HEK293 (cell line): ENCODE data around the gene NOL4L.

Experiments
- CTCF ChIA-PET: fragments of 350-600 bp; formaldehyde crosslinking; extraction: SDS; loops from one replicate; lab custom pipeline; 2021; ENCODE audit warnings: antibody characterized with exemption; lab: Yijun Ruan, JAX
- POLR2A ChIA-PET: fragments of 300-600 bp; formaldehyde crosslinking; extraction: SDS; loops from one replicate; lab custom pipeline; 2020; ENCODE audit warnings: antibody characterized with exemption, inconsistent platforms; lab: Yijun Ruan, JAX
- H3K27ac ChIP-seq: fragments of 200-500 bp; sonication (Bioruptor generic); 2 replicates; pipeline ENCODE4 v1.5.1; 2014; ENCODE audit warnings: low read depth, low read length, control low read depth, inconsistent platforms; ENCODE audit errors: extremely low read depth
- H3K36me3 ChIP-seq, 2 experiments: fragments of 200-500 bp in 1 of 2; sonication (Bioruptor generic) in 1 of 2; 1 replicate in 1 of 2; 2 replicates in 1 of 2; pipeline ENCODE4 v1.5.1; 2014 to 2017; ENCODE audit warnings: inconsistent platforms in 2 of 2, low read length in 2 of 2; ENCODE audit not compliant: control insufficient read depth in 2 of 2, insufficient read depth in 1 of 2
- H3K4me1 ChIP-seq: fragments of 200-500 bp; sonication (Bioruptor generic); 2 replicates; pipeline ENCODE4 v1.5.1; 2014; ENCODE audit warnings: mild to moderate bottlenecking, low read length, inconsistent platforms; ENCODE audit not compliant: control insufficient read depth, insufficient read depth
- H3K4me3 ChIP-seq: 2 replicates; pipeline ENCODE4 v1.5.1; 2011; ENCODE audit warnings: low read depth, mild to moderate bottlenecking, control low read depth, low read length, moderate library complexity
- H3K9me3 ChIP-seq: fragments of 200-500 bp; sonication (Bioruptor generic); 2 replicates; pipeline ENCODE4 v1.5.1; 2014; ENCODE audit warnings: low read depth, low read length, inconsistent platforms; ENCODE audit not compliant: control insufficient read depth, insufficient read depth
- ELK4 ChIP-seq: IDR thresholded peaks from 2 replicates; pipeline ENCODE4 v1.6.1; 2011; ENCODE audit warnings: mild to moderate bottlenecking, low read depth, low read length, borderline replicate concordance
- GLI2 ChIP-seq: fragments of 450-650 bp; formaldehyde crosslinking; IDR thresholded peaks from 2 replicates; pipeline ENCODE4; 2017; ENCODE audit warnings: missing biosample characterization, missing genetic modification characterization, low read depth, borderline replicate concordance
- GLI4 ChIP-seq: fragments of 450-650 bp; formaldehyde crosslinking; IDR thresholded peaks from 2 replicates; pipeline ENCODE4 v1.5.1; 2016; ENCODE audit warnings: missing biosample characterization, missing genetic modification characterization
- HOXC10 ChIP-seq: sonication (generic); formaldehyde crosslinking; IDR thresholded peaks from 2 replicates; pipeline ENCODE4 v1.8.1; 2023; ENCODE audit warnings: mild to moderate bottlenecking, missing genetic modification reagents
- IKZF3 ChIP-seq: fragments of 450-650 bp; IDR thresholded peaks from 2 replicates; pipeline ENCODE4 v1.5.0; 2018; ENCODE audit warnings: missing biosample characterization, mild to moderate bottlenecking, missing genetic modification characterization, moderate library complexity
- KLF10 ChIP-seq: fragments of 450-650 bp; IDR thresholded peaks from 2 replicates; pipeline ENCODE4 v1.5.1; 2018; ENCODE audit warnings: missing biosample characterization, mild to moderate bottlenecking, missing genetic modification characterization
- OVOL3 ChIP-seq: fragments of 450-650 bp; formaldehyde crosslinking; IDR thresholded peaks from 2 replicates; pipeline ENCODE4 v1.5.1; 2016; ENCODE audit warnings: missing biosample characterization, missing genetic modification characterization
- PATZ1 ChIP-seq: fragments of 450-650 bp; formaldehyde crosslinking; IDR thresholded peaks from 2 replicates; pipeline ENCODE4 v1.5.1; 2016; ENCODE audit warnings: missing biosample characterization, missing genetic modification characterization
- REPIN1 ChIP-seq: fragments of 450-650 bp; formaldehyde crosslinking; IDR thresholded peaks from 2 replicates; pipeline ENCODE4 v1.5.1; 2017; ENCODE audit warnings: missing biosample characterization, missing genetic modification characterization, low read depth
- REST ChIP-seq: fragments of 450-650 bp; formaldehyde crosslinking; IDR thresholded peaks from 2 replicates; pipeline ENCODE4 v1.5.1; 2016; ENCODE audit warnings: missing biosample characterization, missing genetic modification characterization
- YY2 ChIP-seq: fragments of 450-650 bp; formaldehyde crosslinking; IDR thresholded peaks from 2 replicates; pipeline ENCODE4 v1.5.1; 2016; ENCODE audit warnings: missing biosample characterization, missing genetic modification characterization
- ZFP41 ChIP-seq: fragments of 450-650 bp; formaldehyde crosslinking; IDR thresholded peaks from 2 replicates; pipeline ENCODE4 v1.5.1; 2016; ENCODE audit warnings: missing biosample characterization, missing genetic modification characterization, borderline replicate concordance
- ZNF155 ChIP-seq: fragments of 450-650 bp; formaldehyde crosslinking; IDR thresholded peaks from 2 replicates; pipeline ENCODE4 v1.5.1; 2016; ENCODE audit warnings: missing biosample characterization, missing genetic modification characterization
- ZNF157 ChIP-seq: fragments of 450-650 bp; formaldehyde crosslinking; IDR thresholded peaks from 2 replicates; pipeline ENCODE4 v1.5.1; 2016; ENCODE audit warnings: missing biosample characterization, missing genetic modification characterization
- ZNF202 ChIP-seq: fragments of 450-650 bp; formaldehyde crosslinking; IDR thresholded peaks from 2 replicates; pipeline ENCODE4 v1.5.1; 2016; ENCODE audit warnings: missing biosample characterization, missing genetic modification characterization, borderline replicate concordance
- ZNF23 ChIP-seq: fragments of 450-650 bp; formaldehyde crosslinking; IDR thresholded peaks from 2 replicates; pipeline ENCODE4 v1.5.1; 2016; ENCODE audit warnings: missing biosample characterization, missing genetic modification characterization, borderline replicate concordance
- ZNF239 ChIP-seq: fragments of 450-650 bp; formaldehyde crosslinking; IDR thresholded peaks from 2 replicates; pipeline ENCODE4 v1.5.1; 2016; ENCODE audit warnings: missing biosample characterization, missing genetic modification characterization
- ZNF292 ChIP-seq: fragments of 450-650 bp; formaldehyde crosslinking; IDR thresholded peaks from 2 replicates; pipeline ENCODE4 v1.5.1; 2016; ENCODE audit warnings: low read depth, missing biosample characterization, missing genetic modification characterization, borderline replicate concordance
- ZNF350 ChIP-seq: fragments of 450-650 bp; formaldehyde crosslinking; IDR thresholded peaks from 2 replicates; pipeline ENCODE4 v1.5.0; 2017; ENCODE audit warnings: missing biosample characterization, mild to moderate bottlenecking, missing genetic modification characterization
- ZNF473 ChIP-seq: fragments of 450-650 bp; formaldehyde crosslinking; IDR thresholded peaks from 2 replicates; pipeline ENCODE4 v1.5.1; 2017; ENCODE audit warnings: missing biosample characterization, missing genetic modification characterization
- ZNF514 ChIP-seq: fragments of 450-650 bp; formaldehyde crosslinking; IDR thresholded peaks from 2 replicates; pipeline ENCODE4 v1.5.1; 2016; ENCODE audit warnings: missing biosample characterization, missing genetic modification characterization
- ZNF623 ChIP-seq: fragments of 450-650 bp; formaldehyde crosslinking; IDR thresholded peaks from 2 replicates; pipeline ENCODE4 v1.5.1; 2016; ENCODE audit warnings: missing biosample characterization, missing genetic modification characterization
- ZNF629 ChIP-seq: fragments of 450-650 bp; formaldehyde crosslinking; IDR thresholded peaks from 2 replicates; pipeline ENCODE4 v1.5.1; 2017; ENCODE audit warnings: missing biosample characterization, missing genetic modification characterization
- ZNF670 ChIP-seq: fragments of 450-650 bp; formaldehyde crosslinking; IDR thresholded peaks from 2 replicates; pipeline ENCODE4 v1.5.1; 2016; ENCODE audit warnings: missing biosample characterization, missing genetic modification characterization, low read depth
- ZNF701 ChIP-seq: fragments of 450-650 bp; formaldehyde crosslinking; IDR thresholded peaks from 2 replicates; pipeline ENCODE4 v1.5.1; 2016; ENCODE audit warnings: missing biosample characterization, missing genetic modification characterization
- TF ChIP-seq, protein P1 (sequence below): sonication (generic); formaldehyde crosslinking; IDR thresholded peaks from 2 replicates; pipeline ENCODE4 v1.8.1; 2022; ENCODE audit warnings: mild to moderate bottlenecking, moderate library complexity, missing genetic modification reagents
- TF ChIP-seq, protein P2 (sequence below): fragments of 450-650 bp; formaldehyde crosslinking; IDR thresholded peaks from 2 replicates; pipeline ENCODE4 v1.5.1; 2016; ENCODE audit warnings: missing biosample characterization, missing genetic modification characterization

NOL4L gene

DNA sequence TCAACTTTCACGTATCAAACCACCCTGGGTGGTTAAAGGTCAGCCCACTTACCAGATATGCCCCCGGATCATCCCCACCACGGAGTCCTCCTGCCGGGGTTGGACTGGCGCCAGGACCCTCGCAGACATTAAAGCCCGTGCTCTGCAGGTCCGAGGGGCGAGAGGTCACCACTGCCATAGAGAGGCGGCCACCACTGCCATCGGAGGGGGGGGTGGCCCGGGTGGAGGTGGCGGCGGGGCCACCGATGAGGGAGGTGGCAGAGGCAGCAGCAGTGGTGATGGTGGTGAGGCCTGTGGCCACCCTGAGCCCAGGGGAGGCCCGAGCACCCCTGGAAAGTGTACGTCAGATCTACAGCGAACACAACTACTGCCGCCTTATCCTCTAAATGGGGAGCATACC is 150.7 kb downstream of the NOL4L start:
- no peak for TF ChIP-seq ZNF670 (tag by site-specific recombination)
- TF ChIP-seq ZNF701 = no peak
- TF ChIP-seq REPIN1 (tag by site-specific recombination) = no peak
- no peak for TF ChIP-seq ZNF202 (tag by site-specific recombination)
- TF ChIP-seq ZNF629 (tag by site-specific recombination) = no peak
- no peak for TF ChIP-seq ZFP41 (tag by site-specific recombination)
- no peak for TF ChIP-seq ZNF514 (tag by site-specific recombination)
- no peak for TF ChIP-seq OVOL3 (tag by site-specific recombination)
- TF ChIP-seq ZNF157 (tag by site-specific recombination) = no peak
- no peak for TF ChIP-seq ZNF292
- no peak for TF ChIP-seq HOXC10 (CRISPR knock-in tag)
- no peak for TF ChIP-seq GLI4 (tag by site-specific recombination)
- TF ChIP-seq ZNF623 (tag by site-specific recombination) = no peak
- Histone ChIP-seq H3K36me3 (peaks cover 11 to 99% of the 10 kb centered on the region in 2 experiments; a peak in 2 of 3 replicates), H3K27ac (no peak overlapping the region), H3K9me3 (no peaks in the 10 kb centered on the region), H3K4me1 (no peaks in the 10 kb centered on the region), H3K4me3 (no peak overlapping the region)
- POLR2A ChIA-PET = interaction anchor here (0.6 kb wide), 1 partner anchor 50 kb away, joined by 3 read pairs; no protein-coding TSS in a partner anchor
- CTCF ChIA-PET = interaction anchor here (1.1 kb wide), 1 partner anchor 22 kb away, joined by 3 read pairs; no protein-coding TSS in a partner anchor

DNA sequence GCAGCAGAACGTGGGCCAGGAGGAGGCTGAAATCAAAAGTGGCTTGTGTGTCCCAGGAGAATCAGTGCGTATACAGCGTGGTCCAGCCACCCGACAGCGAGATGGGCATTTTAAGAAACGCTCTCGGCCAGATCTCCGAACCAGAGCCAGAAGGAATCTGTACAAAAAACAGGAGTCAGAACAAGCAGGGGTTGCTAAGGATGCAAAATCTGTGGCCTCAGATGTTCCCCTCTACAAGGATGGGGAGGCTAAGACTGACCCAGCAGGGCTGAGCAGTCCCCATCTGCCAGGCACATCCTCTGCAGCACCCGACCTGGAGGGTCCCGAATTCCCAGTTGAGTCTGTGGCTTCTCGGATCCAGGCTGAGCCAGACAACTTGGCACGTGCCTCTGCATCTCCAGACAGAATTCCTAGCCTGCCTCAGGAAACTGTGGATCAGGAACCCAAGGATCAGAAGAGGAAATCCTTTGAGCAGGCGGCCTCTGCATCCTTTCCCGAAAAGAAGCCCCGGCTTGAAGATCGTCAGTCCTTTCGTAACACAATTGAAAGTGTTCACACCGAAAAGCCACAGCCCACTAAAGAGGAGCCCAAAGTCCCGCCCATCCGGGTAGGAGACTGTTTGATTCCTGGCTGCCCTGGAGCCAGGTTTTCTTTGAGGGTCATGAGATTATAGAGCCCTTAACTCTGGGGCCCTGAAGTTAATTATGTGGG is 151.7 kb downstream of the NOL4L start:
- ChIA-PET CTCF (no interaction called here), POLR2A (interaction anchor here (0.6 kb wide), 1 partner anchor 51 kb away, joined by 3 read pairs; no protein-coding TSS in a partner anchor)
- no peak overlapping the region for H3K4me3 ChIP-seq
- no peaks in the 10 kb centered on the region for H3K4me1 ChIP-seq
- H3K27ac ChIP-seq = no peak overlapping the region
- H3K36me3 ChIP-seq = peaks cover 10 to 99% of the 10 kb centered on the region in 2 experiments
- H3K9me3 ChIP-seq = no peaks in the 10 kb centered on the region
- TF ChIP-seq, protein P1, sequence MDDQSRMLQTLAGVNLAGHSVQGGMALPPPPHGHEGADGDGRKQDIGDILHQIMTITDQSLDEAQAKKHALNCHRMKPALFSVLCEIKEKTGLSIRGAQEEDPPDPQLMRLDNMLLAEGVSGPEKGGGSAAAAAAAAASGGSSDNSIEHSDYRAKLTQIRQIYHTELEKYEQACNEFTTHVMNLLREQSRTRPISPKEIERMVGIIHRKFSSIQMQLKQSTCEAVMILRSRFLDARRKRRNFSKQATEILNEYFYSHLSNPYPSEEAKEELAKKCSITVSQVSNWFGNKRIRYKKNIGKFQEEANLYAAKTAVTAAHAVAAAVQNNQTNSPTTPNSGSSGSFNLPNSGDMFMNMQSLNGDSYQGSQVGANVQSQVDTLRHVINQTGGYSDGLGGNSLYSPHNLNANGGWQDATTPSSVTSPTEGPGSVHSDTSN (CRISPR knock-in tag) = no peak
- TF ChIP-seq ZNF23 (tag by site-specific recombination) (no peak), ZNF473 (tag by site-specific recombination) (no peak), PATZ1 (no peak), GLI2 (no peak), YY2 (tag by site-specific recombination) (no peak), KLF10 (tag by site-specific recombination) (no peak), REST (tag by site-specific recombination) (no peak), ZNF155 (tag by site-specific recombination) (no peak), ZNF239 (tag by site-specific recombination) (no peak), ZNF350 (tag by site-specific recombination) (no peak), IKZF3 (no peak), ELK4 (no peak)
- TF ChIP-seq, protein P2, sequence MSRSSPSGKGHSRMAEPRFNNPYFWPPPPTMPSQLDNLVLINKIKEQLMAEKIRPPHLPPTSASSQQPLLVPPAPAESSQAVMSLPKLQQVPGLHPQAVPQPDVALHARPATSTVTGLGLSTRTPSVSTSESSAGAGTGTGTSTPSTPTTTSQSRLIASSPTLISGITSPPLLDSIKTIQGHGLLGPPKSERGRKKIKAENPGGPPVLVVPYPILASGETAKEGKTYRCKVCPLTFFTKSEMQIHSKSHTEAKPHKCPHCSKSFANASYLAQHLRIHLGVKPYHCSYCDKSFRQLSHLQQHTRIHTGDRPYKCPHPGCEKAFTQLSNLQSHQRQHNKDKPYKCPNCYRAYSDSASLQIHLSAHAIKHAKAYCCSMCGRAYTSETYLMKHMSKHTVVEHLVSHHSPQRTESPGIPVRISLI (tag by site-specific recombination) = no peak
